ENCODE results near the gene OCSTAMP.

OCSTAMP gene

DNA sequence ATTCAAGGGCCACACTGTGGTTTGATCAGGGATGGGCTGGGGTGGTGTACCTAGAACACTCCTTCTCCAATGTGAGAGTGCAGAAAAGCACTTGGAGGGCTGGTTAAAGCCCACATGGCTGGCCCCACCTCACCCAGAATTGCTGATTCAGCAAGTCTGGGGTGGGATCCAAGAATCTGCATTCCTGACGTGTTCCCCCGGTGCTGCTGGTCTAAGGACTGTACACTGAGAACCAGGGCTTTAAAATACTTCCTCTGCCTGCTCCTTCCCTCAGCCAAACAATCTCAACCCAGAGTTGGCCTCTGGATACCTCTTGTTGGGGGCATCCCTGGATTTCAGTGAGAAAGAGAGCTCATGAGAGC lies 13.4 kb upstream of the OCSTAMP start:
- H3K27me3 ChIP-seq (ENCODE audit: insufficient read depth, poor library complexity, severe bottlenecking) = no peaks in the 10 kb centered on the region
- no peak for ATAC-seq (ENCODE audit: low read depth)
- TF ChIP-seq, protein P1, sequence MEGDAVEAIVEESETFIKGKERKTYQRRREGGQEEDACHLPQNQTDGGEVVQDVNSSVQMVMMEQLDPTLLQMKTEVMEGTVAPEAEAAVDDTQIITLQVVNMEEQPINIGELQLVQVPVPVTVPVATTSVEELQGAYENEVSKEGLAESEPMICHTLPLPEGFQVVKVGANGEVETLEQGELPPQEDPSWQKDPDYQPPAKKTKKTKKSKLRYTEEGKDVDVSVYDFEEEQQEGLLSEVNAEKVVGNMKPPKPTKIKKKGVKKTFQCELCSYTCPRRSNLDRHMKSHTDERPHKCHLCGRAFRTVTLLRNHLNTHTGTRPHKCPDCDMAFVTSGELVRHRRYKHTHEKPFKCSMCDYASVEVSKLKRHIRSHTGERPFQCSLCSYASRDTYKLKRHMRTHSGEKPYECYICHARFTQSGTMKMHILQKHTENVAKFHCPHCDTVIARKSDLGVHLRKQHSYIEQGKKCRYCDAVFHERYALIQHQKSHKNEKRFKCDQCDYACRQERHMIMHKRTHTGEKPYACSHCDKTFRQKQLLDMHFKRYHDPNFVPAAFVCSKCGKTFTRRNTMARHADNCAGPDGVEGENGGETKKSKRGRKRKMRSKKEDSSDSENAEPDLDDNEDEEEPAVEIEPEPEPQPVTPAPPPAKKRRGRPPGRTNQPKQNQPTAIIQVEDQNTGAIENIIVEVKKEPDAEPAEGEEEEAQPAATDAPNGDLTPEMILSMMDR (IDR thresholded peaks at IDR 0.05; ENCODE audit: poor library complexity, severe bottlenecking) = no peak
- no peak overlapping the region for H3K27ac ChIP-seq (ENCODE audit: poor library complexity, severe bottlenecking)
- no peak overlapping the region for H3K4me3 ChIP-seq (ENCODE audit: severe bottlenecking)
- no peaks in the 10 kb centered on the region for H3K36me3 ChIP-seq (ENCODE audit: low read depth)
- DNase-seq (ENCODE audit: low spot score) = no peak
- no peaks in the 10 kb centered on the region for H3K4me1 ChIP-seq (ENCODE audit: insufficient read depth, poor library complexity, severe bottlenecking)
- no peaks in the 10 kb centered on the region for H3K9me3 ChIP-seq (ENCODE audit: severe bottlenecking)

DNA sequence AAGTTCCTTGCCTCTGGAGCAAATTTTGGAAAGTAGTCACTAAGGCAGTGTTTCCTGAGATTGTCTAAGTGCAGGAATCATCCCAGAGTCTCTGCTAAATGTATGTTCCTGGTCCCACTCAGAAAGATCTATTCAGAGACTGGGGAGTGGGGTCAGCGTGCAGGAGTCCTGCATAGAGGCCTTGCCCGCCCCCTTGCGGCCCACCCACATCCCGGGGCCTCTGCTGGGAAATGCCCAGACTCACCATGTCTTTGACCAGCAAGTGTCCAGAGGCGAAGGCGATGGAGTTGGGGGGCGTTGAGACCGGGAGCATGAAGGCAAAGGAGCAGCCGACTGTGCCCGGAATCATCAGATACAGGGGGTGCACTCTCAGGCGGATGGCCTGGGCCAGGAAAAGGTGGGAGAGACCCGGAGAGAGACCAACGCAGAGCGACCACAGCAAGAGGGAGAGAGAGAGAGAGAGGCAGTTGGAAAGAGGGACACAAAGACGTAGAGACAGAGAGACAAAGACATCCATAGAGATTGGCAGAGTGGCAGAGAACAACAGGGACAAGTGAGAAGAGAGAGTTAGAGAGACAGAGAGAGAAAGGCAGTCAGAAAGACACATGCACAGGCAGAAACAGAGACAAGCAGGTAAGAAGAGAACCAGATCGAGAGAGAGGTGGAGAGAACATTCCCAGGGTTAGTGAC lies 12.9 kb upstream of the OCSTAMP start:
- ATAC-seq (ENCODE audit: low read depth) (no peak), DNase-seq (ENCODE audit: low spot score) (no peak)
- Histone ChIP-seq H3K36me3 (ENCODE audit: low read depth) (no peaks in the 10 kb centered on the region), H3K4me3 (ENCODE audit: severe bottlenecking) (no peak overlapping the region), H3K27me3 (ENCODE audit: insufficient read depth, poor library complexity, severe bottlenecking) (no peaks in the 10 kb centered on the region), H3K27ac (ENCODE audit: poor library complexity, severe bottlenecking) (no peak overlapping the region), H3K9me3 (ENCODE audit: severe bottlenecking) (no peaks in the 10 kb centered on the region), H3K4me1 (ENCODE audit: insufficient read depth, poor library complexity, severe bottlenecking) (no peaks in the 10 kb centered on the region)
- TF ChIP-seq, protein P1 (IDR thresholded peaks at IDR 0.05; ENCODE audit: poor library complexity, severe bottlenecking) = no peak

DNA sequence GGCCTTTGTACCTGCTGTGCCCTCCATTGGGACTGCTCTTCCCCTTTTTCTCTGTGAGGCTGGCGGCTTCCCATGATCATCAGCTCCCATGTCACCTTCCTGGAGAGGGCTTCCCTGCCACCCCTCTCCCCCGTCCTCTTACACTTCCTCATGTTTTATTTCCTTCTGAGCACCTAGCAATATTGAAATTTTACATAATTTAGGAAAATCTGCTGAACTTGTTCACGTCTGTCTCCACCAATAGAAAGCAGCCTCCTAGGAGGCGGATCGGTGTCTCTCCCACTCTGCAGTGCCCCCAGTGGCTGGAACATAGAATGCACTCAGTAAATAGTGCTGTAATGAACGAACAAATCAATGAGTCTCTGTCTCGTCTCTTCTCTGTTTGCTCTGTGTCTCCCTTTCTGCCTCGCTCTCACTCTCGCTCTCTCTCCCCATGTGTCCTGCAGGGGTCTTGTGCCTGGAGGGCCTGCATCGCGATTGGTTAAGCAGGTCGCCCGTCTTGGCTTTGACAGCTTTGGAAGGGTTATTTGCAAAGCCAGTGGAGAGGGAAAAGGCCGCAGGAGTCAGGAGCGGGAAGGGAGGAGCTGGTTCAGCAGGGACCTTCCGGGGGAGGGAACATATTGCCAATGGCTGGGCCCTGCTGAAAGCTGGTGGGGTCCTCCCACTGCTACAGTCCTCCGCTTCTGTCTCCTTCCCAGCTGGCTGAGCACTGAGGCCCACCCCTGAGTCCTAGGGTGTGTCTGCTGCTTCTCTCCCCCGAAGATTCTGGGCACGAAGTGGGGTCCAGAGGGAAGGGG lies 12.1 kb upstream of the OCSTAMP start:
- no peaks in the 10 kb centered on the region for H3K36me3 ChIP-seq (ENCODE audit: low read depth)
- TF ChIP-seq, protein P1 (IDR thresholded peaks at IDR 0.05; ENCODE audit: poor library complexity, severe bottlenecking) = peak; percentile 100
- no peak for DNase-seq (ENCODE audit: low spot score)
- no peak overlapping the region for H3K4me3 ChIP-seq (ENCODE audit: severe bottlenecking)
- no peaks in the 10 kb centered on the region for H3K27me3 ChIP-seq (ENCODE audit: insufficient read depth, poor library complexity, severe bottlenecking)
- no peaks in the 10 kb centered on the region for H3K9me3 ChIP-seq (ENCODE audit: severe bottlenecking)
- no peaks in the 10 kb centered on the region for H3K4me1 ChIP-seq (ENCODE audit: insufficient read depth, poor library complexity, severe bottlenecking)
- ATAC-seq (ENCODE audit: low read depth) = peak; percentile 48
- no peak overlapping the region for H3K27ac ChIP-seq (ENCODE audit: poor library complexity, severe bottlenecking)

- Histone ChIP-seq H3K4me1 (ENCODE audit: insufficient read depth, poor library complexity, severe bottlenecking) (no peaks in the 10 kb centered on the region), H3K27ac (ENCODE audit: poor library complexity, severe bottlenecking) (no peak overlapping the region), H3K4me3 (ENCODE audit: severe bottlenecking) (no peak overlapping the region), H3K9me3 (ENCODE audit: severe bottlenecking) (no peaks in the 10 kb centered on the region), H3K36me3 (ENCODE audit: low read depth) (no peaks in the 10 kb centered on the region), H3K27me3 (ENCODE audit: insufficient read depth, poor library complexity, severe bottlenecking) (no peaks in the 10 kb centered on the region)
- no peak for DNase-seq (ENCODE audit: low spot score)
- ATAC-seq (ENCODE audit: low read depth) = no peak
- TF ChIP-seq, protein P1 (IDR thresholded peaks at IDR 0.05; ENCODE audit: poor library complexity, severe bottlenecking) = no peak
Observed at GRCh38 chr20:46562009-46562372, 11.5 kb upstream of the OCSTAMP start.

Measured in RWPE2 (cell line).